22Rv1 (cell line): Measurements from ENCODE around the gene CMTM5.

ENCODE experiments used
- ZFX ChIP-seq: fragments of 450-650 bp; IDR thresholded peaks from 2 replicates; pipeline ENCODE4 v1.6.1; 2017; ENCODE audit warnings: antibody characterized with exemption, borderline replicate concordance
- TF ChIP-seq, protein P1 (sequence below): fragments of 450-650 bp; IDR thresholded peaks from 2 replicates; pipeline ENCODE4 v1.5.1; 2017; ENCODE audit warnings: mild to moderate bottlenecking

- TF ChIP-seq, protein P1, sequence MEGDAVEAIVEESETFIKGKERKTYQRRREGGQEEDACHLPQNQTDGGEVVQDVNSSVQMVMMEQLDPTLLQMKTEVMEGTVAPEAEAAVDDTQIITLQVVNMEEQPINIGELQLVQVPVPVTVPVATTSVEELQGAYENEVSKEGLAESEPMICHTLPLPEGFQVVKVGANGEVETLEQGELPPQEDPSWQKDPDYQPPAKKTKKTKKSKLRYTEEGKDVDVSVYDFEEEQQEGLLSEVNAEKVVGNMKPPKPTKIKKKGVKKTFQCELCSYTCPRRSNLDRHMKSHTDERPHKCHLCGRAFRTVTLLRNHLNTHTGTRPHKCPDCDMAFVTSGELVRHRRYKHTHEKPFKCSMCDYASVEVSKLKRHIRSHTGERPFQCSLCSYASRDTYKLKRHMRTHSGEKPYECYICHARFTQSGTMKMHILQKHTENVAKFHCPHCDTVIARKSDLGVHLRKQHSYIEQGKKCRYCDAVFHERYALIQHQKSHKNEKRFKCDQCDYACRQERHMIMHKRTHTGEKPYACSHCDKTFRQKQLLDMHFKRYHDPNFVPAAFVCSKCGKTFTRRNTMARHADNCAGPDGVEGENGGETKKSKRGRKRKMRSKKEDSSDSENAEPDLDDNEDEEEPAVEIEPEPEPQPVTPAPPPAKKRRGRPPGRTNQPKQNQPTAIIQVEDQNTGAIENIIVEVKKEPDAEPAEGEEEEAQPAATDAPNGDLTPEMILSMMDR = no peak
- TF ChIP-seq ZFX = no peak
Observed at GRCh38 chr14:23386999-23387398, 10.2 kb downstream of the CMTM5 start.
